Suprapubic skin (tissue), 4 donors: ENCODE data around the gene PCDHB16. TPM values are rescaled to one million over a fixed set of nuclear protein-coding genes. Genes with fewer than 3 reads are reported as not detected.
"Not testable (repeated sequence)": the region's sequence is repeated elsewhere in the genome, so short reads cannot be mapped to it uniquely, and the experiment has no call there.

ENCODE experiments used
- DNase-seq, 2 donors: peaks; one replicate each; pipeline ENCODE4 v3.0.0-alpha.2; 2019; ENCODE audit warnings: low spot score in 2 of 2
- H3K27ac ChIP-seq: fragments of 200-600 bp; sonication (generic); one replicate; pipeline ENCODE4 v1.5.1; 2019
- H3K27me3 ChIP-seq: fragments of 200-600 bp; sonication (generic); one replicate; pipeline ENCODE4 v1.5.1; 2019
- H3K36me3 ChIP-seq: fragments of 200-600 bp; sonication (generic); one replicate; pipeline ENCODE4 v1.5.1; 2019
- H3K4me1 ChIP-seq: fragments of 200-600 bp; sonication (generic); one replicate; pipeline ENCODE4 v1.5.1; 2019
- H3K4me3 ChIP-seq: fragments of 200-600 bp; sonication (generic); one replicate; pipeline ENCODE4 v1.5.1; 2019; ENCODE audit warnings: mild to moderate bottlenecking
- H3K9me3 ChIP-seq: fragments of 200-600 bp; sonication (generic); one replicate; pipeline ENCODE4 v1.5.1; 2019
- CTCF ChIP-seq, 2 donors: fragments of 200-600 bp in 1 of 2; fragments of 450-650 bp in 1 of 2; sonication (generic) in 1 of 2; IDR thresholded peaks; one replicate each; pipeline ENCODE4 v1.5.1; 2016 to 2019; ENCODE audit warnings: antibody characterized with exemption in 2 of 2, mild to moderate bottlenecking in 1 of 2, moderate library complexity in 1 of 2
- EP300 ChIP-seq: sonication (generic); formaldehyde crosslinking; IDR thresholded peaks from one replicate; pipeline ENCODE4 v1.6.1; 2017; ENCODE audit warnings: antibody characterized with exemption
- POLR2A ChIP-seq, 2 donors: fragments of 450-650 bp; IDR thresholded peaks; one replicate each; pipeline ENCODE4 v1.6.1; 2017; ENCODE audit warnings: antibody characterized with exemption in 2 of 2, mild to moderate bottlenecking in 2 of 2, moderate library complexity in 2 of 2
- POLR2AphosphoS5 ChIP-seq, 3 donors: sonication (generic); formaldehyde crosslinking; IDR thresholded peaks; one replicate each; pipeline ENCODE4 v1.6.1; 2017; ENCODE audit warnings: antibody characterized with exemption in 3 of 3
- WGBS: methylation state at CpG from one replicate; pipeline ENCODE4 v1.1.5; 2018; 5-methylcytosine and 5-hydroxymethylcytosine counted together
- total RNA-seq, 4 donors: library from RNA; depleted of rRNA; stranded (reverse); fragments of >200 nt; gene quantifications; one replicate each; pipeline ENCODE4 v1.1.0, GENCODE V29; 2016

Gene PCDHB16
- total RNA-seq, 4 donors from 2014 or later: 2.9 to 4.8 (median 3.2) TPM

- TF ChIP-seq EP300: no peak
- TF ChIP-seq CTCF (IDR thresholded peaks at IDR 0.05): peak in 1 of 2 donors; percentile 8
- H3K9me3 ChIP-seq: peaks cover 26% of the 10 kb centered on the region
- DNase-seq: no peak
- H3K4me1 ChIP-seq: no peaks in the 10 kb centered on the region
- WGBS: 34% methylated on average over 20 of the region's 20 CpGs
- no peak within 1 kb of the TSS for H3K27ac ChIP-seq
- no peaks in the 10 kb centered on the region for H3K36me3 ChIP-seq
- peak within 1 kb of the TSS; percentile 19 for H3K4me3 ChIP-seq
- H3K27me3 ChIP-seq: peaks cover 21% of the 10 kb centered on the region
Measured at GRCh38 chr5:141172381-141173204, 9.6 kb upstream of the PCDHB16 start, which contains the start of gene PCDHB7. PCDHB7 (plus strand) TSS chr5:141172644; CDS start chr5:141172836, 192 bp downstream.

GRCh38 chr5:141174291-141175104 lies 7.7 kb upstream of the PCDHB16 start:
- not testable (repeated sequence) for H3K4me1 ChIP-seq, H3K4me3 ChIP-seq, H3K36me3 ChIP-seq, H3K27ac ChIP-seq, DNase-seq
- peaks cover 33% of the 10 kb centered on the region for H3K9me3 ChIP-seq
- peaks cover 28% of the 10 kb centered on the region for H3K27me3 ChIP-seq
- WGBS: 55% methylated on average over 59 of the region's 79 CpGs

- H3K4me3 ChIP-seq: no peak overlapping the region
- WGBS: 73% methylated on average over 1 of the region's 1 CpG
- TF ChIP-seq EP300 (no peak), POLR2AphosphoS5 (IDR thresholded peaks at IDR 0.05) (no peak), POLR2A (IDR thresholded peaks at IDR 0.05) (no peak), CTCF (IDR thresholded peaks at IDR 0.05) (no peak)
- peaks cover 29% of the 10 kb centered on the region for H3K27me3 ChIP-seq
- no peaks in the 10 kb centered on the region for H3K4me1 ChIP-seq
- no peak for DNase-seq
- H3K36me3 ChIP-seq: no peaks in the 10 kb centered on the region
- no peak overlapping the region for H3K27ac ChIP-seq
- peaks cover 34% of the 10 kb centered on the region for H3K9me3 ChIP-seq
Measured at GRCh38 chr5:141175933-141176332, 6.3 kb upstream of the PCDHB16 start.

- Histone ChIP-seq H3K27me3 (peaks cover 29% of the 10 kb centered on the region), H3K9me3 (peaks cover 34% of the 10 kb centered on the region)
- WGBS: 34% methylated on average over 14 of the region's 18 CpGs
- H3K27ac ChIP-seq, H3K4me1 ChIP-seq, H3K36me3 ChIP-seq, H3K4me3 ChIP-seq, DNase-seq: not testable (repeated sequence)
Measured at GRCh38 chr5:141177577-141178191, 4.5 kb upstream of the PCDHB16 start, which contains the start of gene PCDHB8. PCDHB8 (plus strand) TSS chr5:141177790; CDS start chr5:141178035, 245 bp downstream.

GRCh38 chr5:141179371-141179770 lies 2.8 kb upstream of the PCDHB16 start:
- not testable (repeated sequence) for DNase-seq, H3K27ac ChIP-seq, H3K36me3 ChIP-seq, H3K4me3 ChIP-seq, H3K4me1 ChIP-seq
- 37% methylated on average over 29 of the region's 39 CpGs for WGBS
- H3K9me3 ChIP-seq: peaks cover 28% of the 10 kb centered on the region
- peaks cover 27% of the 10 kb centered on the region for H3K27me3 ChIP-seq

- H3K4me3 ChIP-seq, H3K36me3 ChIP-seq, DNase-seq, H3K27ac ChIP-seq, H3K4me1 ChIP-seq: not testable (repeated sequence)
- Histone ChIP-seq H3K9me3 (peaks cover 29% of the 10 kb centered on the region), H3K27me3 (peaks cover 22% of the 10 kb centered on the region)
- WGBS: 30% methylated on average over 20 of the region's 32 CpGs
Measured at GRCh38 chr5:141179876-141180275, 2.3 kb upstream of the PCDHB16 start.

GRCh38 chr5:141180313-141180712 lies 1.9 kb upstream of the PCDHB16 start:
- TF ChIP-seq POLR2A (IDR thresholded peaks at IDR 0.05): no peak
- no peak for TF ChIP-seq EP300
- TF ChIP-seq POLR2AphosphoS5 (IDR thresholded peaks at IDR 0.05): no peak
- TF ChIP-seq CTCF (IDR thresholded peaks at IDR 0.05): no peak
- Histone ChIP-seq H3K27ac (no peak overlapping the region), H3K4me1 (no peaks in the 10 kb centered on the region), H3K9me3 (peaks cover 28% of the 10 kb centered on the region), H3K4me3 (no peak overlapping the region), H3K27me3 (peaks cover 19% of the 10 kb centered on the region), H3K36me3 (no peaks in the 10 kb centered on the region)
- DNase-seq: no peak
- WGBS: 62% methylated on average over 1 of the region's 1 CpG

GRCh38 chr5:141184117-141184855 lies 2.1 kb downstream of the PCDHB16 start:
- not testable (repeated sequence) for H3K4me1 ChIP-seq, H3K36me3 ChIP-seq, H3K27me3 ChIP-seq, H3K4me3 ChIP-seq, DNase-seq, H3K27ac ChIP-seq
- H3K9me3 ChIP-seq: peaks cover 25% of the 10 kb centered on the region
- 50% methylated on average over 4 of the region's 69 CpGs for WGBS
